GM21528 (cell line): ENCODE measurements around the gene MIOX.
"Not testable (repeated sequence)": the region's sequence is repeated elsewhere in the genome, so short reads cannot be mapped to it uniquely, and the experiment has no call there.

Experiments
- ATAC-seq: cut with Tn5 transposase; IDR thresholded peaks from one replicate; pipeline ENCODE4 v1.9.1; 2021; ENCODE audit warnings: mild to moderate bottlenecking, moderate library complexity; ENCODE audit not compliant: unreplicated experiment, low FRiP score

MIOX gene

GRCh38 chr22:50527921-50528681 is 41.4 kb downstream of the MIOX start:
- no peak for ATAC-seq

GRCh38 chr22:50528682-50529415 is 42.2 kb downstream of the MIOX start:
- ATAC-seq, result no peak

DNA sequence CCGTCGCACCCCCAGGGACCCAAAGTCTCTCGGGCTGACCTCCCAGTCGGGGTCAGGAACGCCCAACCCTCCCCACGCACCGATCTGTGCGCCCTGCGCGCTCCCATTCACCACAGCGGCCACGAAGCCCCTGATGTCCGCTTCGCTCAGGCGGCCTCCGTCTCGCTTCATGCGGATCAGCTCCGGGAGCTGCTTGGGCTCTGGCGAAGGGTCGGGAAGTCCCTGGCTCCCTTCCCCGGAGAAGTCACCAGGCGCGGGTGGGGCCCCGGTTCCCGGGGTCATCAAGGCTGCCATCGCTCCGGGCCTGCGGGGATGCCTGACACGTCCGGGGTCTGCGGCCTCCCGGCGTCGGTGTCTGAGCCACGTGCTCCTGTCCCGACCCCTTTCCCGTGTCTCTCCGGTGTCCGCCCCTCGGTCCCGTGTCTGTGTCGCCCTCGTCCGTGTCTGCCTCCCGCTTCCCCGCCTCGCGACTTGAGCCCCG is 42.8 kb downstream of the MIOX start:
- no peak for ATAC-seq

GRCh38 chr22:50529897-50530579 is 43.4 kb downstream of the MIOX start, which contains the start of gene TYMP:
TSS of gene TYMP (minus strand) at chr22:50530012. CDS start at chr22:50529709, 303 bp downstream.
- ATAC-seq, result peak; percentile 22

- ATAC-seq, result no peak
Observed at GRCh38 chr22:50530580-50530876, 43.9 kb downstream of the MIOX start.

GRCh38 chr22:50530877-50531545 is 44.4 kb downstream of the MIOX start:
- ATAC-seq, result no peak

GRCh38 chr22:50531546-50531961 is 44.9 kb downstream of the MIOX start:
- ATAC-seq, result no peak

DNA sequence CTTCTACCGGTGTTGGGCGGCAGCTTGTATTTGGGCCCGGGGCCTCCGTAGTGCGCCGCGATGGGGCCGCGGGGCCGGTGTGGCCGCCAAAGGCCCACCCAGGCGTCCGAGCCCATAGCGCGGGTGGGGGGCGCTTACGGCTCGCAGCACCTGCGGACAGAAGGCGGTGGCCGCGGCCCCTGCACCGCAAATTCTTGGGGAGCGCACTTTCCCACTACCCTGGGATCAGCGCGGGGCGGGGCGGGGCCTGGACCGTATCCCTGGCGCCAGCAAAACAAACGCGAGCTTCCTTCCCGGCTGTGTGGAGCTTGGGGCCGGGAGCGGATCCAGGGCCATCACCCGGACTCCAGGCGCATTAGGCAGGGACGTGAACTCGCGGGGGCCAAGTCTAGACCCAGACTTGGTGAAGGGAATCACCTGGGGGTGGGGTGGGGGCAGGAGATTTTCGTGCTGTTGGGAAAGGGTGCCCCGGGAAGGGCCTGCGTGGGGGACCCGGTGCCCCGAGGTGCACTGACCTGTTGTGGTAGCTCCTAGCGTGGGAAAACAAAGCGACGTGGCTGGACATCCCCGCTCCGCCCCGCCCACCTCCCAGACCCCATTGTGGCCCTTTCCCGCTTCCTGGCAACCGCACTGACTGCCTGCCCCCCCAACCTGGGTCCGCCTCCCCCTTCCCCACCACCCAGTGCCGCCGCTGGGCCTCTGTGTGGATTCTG is 45.5 kb downstream of the MIOX start:
- no peak for ATAC-seq

DNA sequence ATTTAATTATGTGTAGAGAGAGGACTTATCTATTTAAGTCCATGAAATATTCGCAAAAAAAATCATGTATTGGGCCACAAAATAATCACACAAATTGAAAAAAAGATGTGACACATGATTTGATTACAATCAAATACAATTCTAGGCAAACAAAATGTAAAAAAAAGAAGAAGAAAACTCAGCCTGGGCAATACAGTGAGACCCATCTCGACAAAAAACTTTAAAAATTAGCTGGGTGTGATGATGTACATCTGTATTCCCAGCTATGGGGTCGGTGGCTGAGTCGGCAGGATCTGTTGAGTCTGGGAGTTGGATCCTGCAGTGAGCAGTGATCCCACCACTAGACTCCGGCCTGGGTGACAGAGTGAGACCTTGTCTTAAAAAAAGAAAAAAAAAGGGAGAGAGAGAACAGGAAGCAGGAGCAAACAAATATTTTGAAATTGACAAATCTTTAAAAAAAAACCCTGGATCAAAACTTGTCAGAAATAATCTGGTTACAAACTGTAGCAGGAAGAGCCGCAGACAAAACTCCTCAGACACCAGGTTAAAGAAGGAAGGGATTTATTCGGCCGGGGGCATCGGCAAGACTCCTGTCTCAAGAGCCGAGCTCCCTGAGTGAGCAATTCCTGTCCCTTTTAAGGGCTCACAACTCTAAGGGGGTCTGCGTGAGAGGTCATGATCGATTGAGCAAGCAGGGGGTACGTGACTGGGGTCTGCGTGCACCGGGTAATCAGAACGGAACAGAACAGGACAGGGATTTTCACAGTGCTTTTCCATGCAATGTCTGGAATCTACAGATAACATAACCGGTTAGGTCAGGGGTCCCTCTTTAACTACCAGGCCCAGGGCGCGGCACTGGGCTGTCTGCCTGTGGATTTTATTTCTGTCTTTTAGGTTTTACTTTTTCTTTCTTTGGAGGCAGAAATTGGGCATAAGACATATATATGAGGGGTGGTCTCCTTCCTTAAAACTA is 46.5 kb downstream of the MIOX start:
- ATAC-seq, result no peak

DNA sequence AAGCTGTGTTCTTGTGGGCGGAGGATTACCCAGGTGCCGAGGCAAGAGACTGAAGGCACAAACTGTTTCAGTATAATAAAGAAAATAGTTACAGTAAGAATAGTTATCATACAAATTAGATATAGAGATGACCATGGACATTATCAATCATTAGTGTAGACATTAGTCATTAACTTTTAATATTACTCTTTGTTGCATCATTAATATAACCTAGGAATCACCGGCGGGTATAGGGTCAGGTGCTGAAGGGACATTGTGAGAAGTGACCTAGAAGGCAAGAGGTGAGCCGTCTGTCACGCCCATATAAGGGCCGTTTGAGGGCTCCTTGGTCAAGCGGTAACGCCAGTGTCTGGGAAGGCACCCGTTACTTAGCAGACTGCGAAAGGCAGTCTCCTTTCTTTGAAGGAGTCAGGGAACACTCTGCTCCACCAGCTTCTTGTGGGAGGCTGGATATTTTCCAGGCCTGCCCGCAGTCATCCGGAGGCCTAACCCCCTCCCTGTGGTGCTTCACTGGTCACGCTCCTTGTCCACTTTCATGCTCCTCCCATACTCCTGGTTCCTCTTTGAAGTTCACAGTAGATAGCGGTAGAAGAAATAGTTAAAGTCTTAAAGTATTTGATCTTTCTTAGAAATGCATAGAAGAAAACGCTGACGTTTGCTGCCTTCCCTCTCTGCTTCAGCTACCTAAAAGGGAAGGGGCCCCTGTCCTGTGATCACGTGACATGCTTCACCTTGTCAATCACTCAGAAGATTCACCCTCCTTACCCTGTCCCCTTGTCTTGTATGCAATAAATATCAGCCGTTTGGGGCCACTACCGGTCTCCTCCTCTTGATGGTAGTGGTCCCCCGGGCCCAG is 47.4 kb downstream of the MIOX start:
- ATAC-seq, result not testable (repeated sequence)

DNA sequence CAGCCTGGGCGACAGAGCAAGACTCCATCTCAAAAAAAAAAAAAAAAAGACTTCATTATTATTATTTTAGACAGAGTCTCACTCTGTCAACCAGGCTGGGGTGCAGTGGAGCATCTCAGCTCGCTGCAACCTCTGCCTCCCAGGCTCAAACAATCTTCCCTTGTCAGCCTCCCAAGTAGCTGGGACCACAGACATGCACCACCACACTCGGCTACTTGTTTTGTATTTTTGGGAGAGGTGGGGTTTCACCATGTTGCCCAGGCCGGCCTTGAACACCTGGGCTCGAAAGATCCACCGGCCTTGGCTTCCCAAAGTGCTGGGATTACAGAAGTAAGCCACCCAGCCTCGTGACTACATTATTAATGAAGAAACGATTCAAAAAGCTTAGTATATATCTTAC is 48.5 kb downstream of the MIOX start:
- ATAC-seq, result no peak

GRCh38 chr22:50536226-50536625 is 49.6 kb downstream of the MIOX start:
- ATAC-seq, result no peak

- no peak for ATAC-seq
Observed at GRCh38 chr22:50537765-50538164, 51.1 kb downstream of the MIOX start.
